Lower leg skin (tissue), 4 donors: Measurements from ENCODE around the gene POLR3G. TPM values are rescaled to one million over a fixed set of nuclear protein-coding genes. Genes with fewer than 3 reads are reported as not detected.

ENCODE experiments used
- DNase-seq, 2 donors: peaks; one replicate each; pipeline ENCODE4 v3.0.0-alpha.2; 2019; ENCODE audit warnings: low spot score in 2 of 2
- H3K4me3 ChIP-seq: fragments of 200-600 bp; sonication (generic); 2 replicates; pipeline ENCODE4 v1.5.1; 2017; ENCODE audit warnings: mild to moderate bottlenecking, low read depth; ENCODE audit not compliant: poor library complexity, severe bottlenecking
- POLR2A ChIP-seq, 2 donors: fragments of 450-650 bp; IDR thresholded peaks; one replicate each; pipeline ENCODE4 v1.6.1; 2016 to 2017; ENCODE audit warnings: antibody characterized with exemption in 2 of 2, mild to moderate bottlenecking in 1 of 2, moderate library complexity in 1 of 2
- WGBS, 2 donors: methylation state at CpG; one replicate each; pipeline ENCODE4 v1.1.5; 2018; 5-methylcytosine and 5-hydroxymethylcytosine counted together
- intact Hi-C: fragments of 100-400 bp; cut with DNase I; formaldehyde crosslinking; loops from one replicate; pipeline ENCODE4 v1.15.0; 2023; ENCODE audit warnings: low total_unique reads
- total RNA-seq, 4 donors: library from RNA; depleted of rRNA; stranded (reverse); fragments of >200 nt; gene quantifications; one replicate each; pipeline ENCODE4 v1.1.0, GENCODE V29; 2016
- TF ChIP-seq, protein P1 (sequence below), 3 donors: fragments of 450-650 bp; IDR thresholded peaks; one replicate each; pipeline ENCODE4 v1.5.1; 2016; ENCODE audit warnings: antibody characterized with exemption in 3 of 3, mild to moderate bottlenecking in 3 of 3, moderate library complexity in 2 of 3

The POLR3G gene
- total RNA-seq, 4 donors from 2014 or later, result 0.96 to 5.6 (median 1.7) TPM

DNA sequence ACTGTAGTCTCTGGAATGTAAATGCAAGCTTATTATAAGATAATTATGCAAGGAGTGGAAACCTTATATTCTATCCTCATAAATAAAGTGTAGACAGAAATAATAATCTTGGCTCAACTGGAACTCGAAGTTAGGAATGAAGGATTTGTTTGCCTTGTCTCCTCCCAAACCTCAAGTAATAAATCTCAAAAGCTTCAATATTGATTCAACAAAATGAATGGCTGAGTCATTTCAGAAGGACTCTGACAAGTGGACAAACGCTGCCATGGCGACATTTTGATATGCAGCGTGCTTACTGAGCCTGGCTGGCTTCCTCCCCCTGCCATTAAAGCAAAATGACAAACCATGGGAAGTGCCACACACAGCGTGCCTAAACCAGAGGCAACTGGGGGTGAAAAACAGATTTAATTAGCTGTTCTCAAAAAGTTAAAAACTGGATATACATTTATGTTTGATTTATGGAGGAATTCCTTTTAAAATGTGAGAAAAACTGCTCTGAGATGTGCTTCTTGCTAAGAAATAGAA lies 73.5 kb downstream of the POLR3G start:
- no peak for DNase-seq
- TF ChIP-seq POLR2A (IDR thresholded peaks at IDR 0.05), result no peak
- TF ChIP-seq, protein P1, sequence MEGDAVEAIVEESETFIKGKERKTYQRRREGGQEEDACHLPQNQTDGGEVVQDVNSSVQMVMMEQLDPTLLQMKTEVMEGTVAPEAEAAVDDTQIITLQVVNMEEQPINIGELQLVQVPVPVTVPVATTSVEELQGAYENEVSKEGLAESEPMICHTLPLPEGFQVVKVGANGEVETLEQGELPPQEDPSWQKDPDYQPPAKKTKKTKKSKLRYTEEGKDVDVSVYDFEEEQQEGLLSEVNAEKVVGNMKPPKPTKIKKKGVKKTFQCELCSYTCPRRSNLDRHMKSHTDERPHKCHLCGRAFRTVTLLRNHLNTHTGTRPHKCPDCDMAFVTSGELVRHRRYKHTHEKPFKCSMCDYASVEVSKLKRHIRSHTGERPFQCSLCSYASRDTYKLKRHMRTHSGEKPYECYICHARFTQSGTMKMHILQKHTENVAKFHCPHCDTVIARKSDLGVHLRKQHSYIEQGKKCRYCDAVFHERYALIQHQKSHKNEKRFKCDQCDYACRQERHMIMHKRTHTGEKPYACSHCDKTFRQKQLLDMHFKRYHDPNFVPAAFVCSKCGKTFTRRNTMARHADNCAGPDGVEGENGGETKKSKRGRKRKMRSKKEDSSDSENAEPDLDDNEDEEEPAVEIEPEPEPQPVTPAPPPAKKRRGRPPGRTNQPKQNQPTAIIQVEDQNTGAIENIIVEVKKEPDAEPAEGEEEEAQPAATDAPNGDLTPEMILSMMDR (IDR thresholded peaks at IDR 0.05), result no peak
- no peak overlapping the region for H3K4me3 ChIP-seq
- 34 to 55% methylated on average over 5 of the region's 5 CpGs for WGBS, 2 donors
- intact Hi-C loops, result no loop called here

- H3K4me3 ChIP-seq, result no peak overlapping the region
- TF ChIP-seq POLR2A (IDR thresholded peaks at IDR 0.05), result no peak
- TF ChIP-seq, protein P1 (IDR thresholded peaks at IDR 0.05), result no peak
- no peak for DNase-seq
- intact Hi-C loops, result no loop called here
Measured at GRCh38 chr5:90549223-90549622, 74.6 kb downstream of the POLR3G start.

- no peak overlapping the region for H3K4me3 ChIP-seq
- intact Hi-C loops, result no loop called here
- DNase-seq, result no peak
- 76 to 90% methylated on average over 2 of the region's 2 CpGs for WGBS, 2 donors
- no peak for TF ChIP-seq POLR2A (IDR thresholded peaks at IDR 0.05)
- TF ChIP-seq, protein P1 (IDR thresholded peaks at IDR 0.05), result no peak
Measured at GRCh38 chr5:90549729-90550275, 75.1 kb downstream of the POLR3G start.

- WGBS, 2 donors, result 76 to 79% methylated on average over 3 of the region's 3 CpGs
- TF ChIP-seq, protein P1 (IDR thresholded peaks at IDR 0.05), result no peak
- DNase-seq, result no peak
- intact Hi-C loops, result no loop called here
- no peak overlapping the region for H3K4me3 ChIP-seq
Measured at GRCh38 chr5:90550963-90551362, 76.3 kb downstream of the POLR3G start.

- no peak for DNase-seq
- no peak overlapping the region for H3K4me3 ChIP-seq
- TF ChIP-seq, protein P1 (IDR thresholded peaks at IDR 0.05), result no peak
- TF ChIP-seq POLR2A (IDR thresholded peaks at IDR 0.05), result no peak
- WGBS, 2 donors, result 82 to 85% methylated on average over 5 of the region's 5 CpGs
- intact Hi-C loops, result no loop called here
Measured at GRCh38 chr5:90551376-90551775, 76.7 kb downstream of the POLR3G start.

DNA sequence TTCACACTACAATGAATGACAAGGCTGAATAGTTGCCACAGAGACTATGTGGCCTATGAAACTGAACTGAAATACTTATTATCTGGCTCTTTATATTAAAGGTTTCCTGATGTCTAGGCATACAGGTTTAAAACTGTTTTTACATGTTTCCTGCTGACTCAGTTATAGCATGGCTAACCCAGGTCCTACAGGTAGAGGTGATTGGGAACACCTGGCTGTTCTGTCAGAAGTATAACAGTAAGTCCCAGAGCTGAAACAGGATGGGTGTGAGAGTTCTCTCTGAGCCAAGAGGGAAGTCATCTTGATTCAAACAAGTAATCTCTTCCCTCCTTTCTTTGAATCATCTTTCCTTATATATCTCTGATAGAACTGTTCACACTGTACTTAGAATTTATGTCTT lies 79.0 kb downstream of the POLR3G start:
- TF ChIP-seq, protein P1 (IDR thresholded peaks at IDR 0.05), result no peak
- no peak for TF ChIP-seq POLR2A (IDR thresholded peaks at IDR 0.05)
- intact Hi-C loops, result no loop called here
- no peak overlapping the region for H3K4me3 ChIP-seq
- no peak for DNase-seq
